HepG2 (cell line): ENCODE results near the gene CSTPP1. TPM values are rescaled to one million over a fixed set of nuclear protein-coding genes. Genes with fewer than 3 reads are reported as not detected.

Experiments used
- ATAC-seq: fragments of 200-7000 bp; cut with Tn5 transposase; 3 replicates; pipeline ENCODE4 v1.9.1; 2020; ENCODE audit warnings: mild to moderate bottlenecking, moderate library complexity
- BruUV-seq: library from RNA; stranded (reverse); fragments of 400-500 nt; replicated peaks from 2 replicates; lab custom pipeline; 2021; lab: Mats Ljungman, UMichigan
- CTCF ChIA-PET: fragments of 300-600 bp; formaldehyde crosslinking; extraction: SDS; loops from one replicate; lab custom pipeline; 2021; ENCODE audit warnings: low total read pairs, inconsistent platforms, low intra/inter-chr PET ratio; lab: Yijun Ruan, JAX
- POLR2A ChIA-PET: fragments of 350-600 bp; sonication (Branson Sonifier 250); formaldehyde crosslinking; loops from one replicate; lab custom pipeline; 2020; ENCODE audit warnings: antibody characterized with exemption, inconsistent platforms; lab: Yijun Ruan, JAX
- DNase-seq: peaks from one replicate; pipeline ENCODE4 v3.0.0-alpha.2; 2015; ENCODE audit warnings: low spot score
- FAIRE-seq: peaks from 3 replicates; lab custom pipeline; 2011; peaks lifted over from hg19 to GRCh38; lab: Jason Lieb, UNC
- H2AFZ ChIP-seq: one replicate; pipeline ENCODE4 v1.6.1; 2011; ENCODE audit warnings: low read length, inconsistent platforms
- H3K27ac ChIP-seq: fragments of 300-600 bp; 3 replicates; pipeline ENCODE4 v1.8.0; 2011; ENCODE audit warnings: mixed run types, mild to moderate bottlenecking, mixed read lengths, low read length, inconsistent platforms; ENCODE audit not compliant: insufficient read depth; ENCODE audit errors: extremely low read length
- H3K27me3 ChIP-seq, 2 experiments: fragments of 200-600 bp in 1 of 2; 2 replicates in 1 of 2; 3 replicates in 1 of 2; pipeline versions ENCODE4 v1.6.0 to v1.8.0; 2011; ENCODE audit warnings: low read length in 2 of 2, mild to moderate bottlenecking in 2 of 2, moderate library complexity in 2 of 2, inconsistent platforms in 1 of 2; ENCODE audit not compliant: insufficient read depth in 2 of 2, control insufficient read depth in 1 of 2
- H3K36me3 ChIP-seq, 2 experiments: fragments of 200-600 bp in 1 of 2; replicated peaks in 1 of 2; 2 replicates in 1 of 2; 3 replicates in 1 of 2; pipeline versions ENCODE4 v1.5.1 to v1.8.0; 2011; ENCODE audit warnings: low read length in 2 of 2, inconsistent platforms in 1 of 2; ENCODE audit not compliant: insufficient read depth in 2 of 2, control insufficient read depth in 1 of 2
- H3K4me1 ChIP-seq: 2 replicates; pipeline ENCODE4 v1.5.1; 2012; ENCODE audit warnings: low read length, inconsistent platforms; ENCODE audit not compliant: insufficient read depth
- H3K4me2 ChIP-seq: 2 replicates; pipeline ENCODE4 v1.6.0; 2011; ENCODE audit warnings: low read depth, low read length, inconsistent platforms
- H3K4me3 ChIP-seq, 3 experiments: fragments of 200-600 bp in 1 of 3; sonication (generic), shearing (Covaris generic) in 1 of 3; replicated peaks in 1 of 3; 2 replicates each; pipeline ENCODE4 v1.5.1; 2011 to 2016; ENCODE audit warnings: low read length in 3 of 3, inconsistent platforms in 2 of 3, low read depth in 2 of 3, mild to moderate bottlenecking in 2 of 3, control low read depth in 1 of 3, mixed read lengths in 1 of 3; ENCODE audit not compliant: insufficient read depth in 1 of 3
- H3K79me2 ChIP-seq: one replicate; pipeline ENCODE4 v1.6.1; 2011; ENCODE audit warnings: low read length, inconsistent platforms; ENCODE audit not compliant: insufficient read depth
- H3K9ac ChIP-seq: 2 replicates; pipeline ENCODE4 v1.6.0; 2011; ENCODE audit warnings: mild to moderate bottlenecking, low read depth, low read length, inconsistent platforms; ENCODE audit not compliant: insufficient read depth
- H3K9me3 ChIP-seq: 2 replicates; pipeline ENCODE4 v1.5.1; 2012; ENCODE audit warnings: mild to moderate bottlenecking, low read length
- H4K20me1 ChIP-seq: 2 replicates; pipeline ENCODE4 v1.6.0; 2011; ENCODE audit warnings: inconsistent platforms, mild to moderate bottlenecking, low read length, moderate library complexity; ENCODE audit not compliant: insufficient read depth
- AGO2 ChIP-seq: fragments of 200-400 bp; formaldehyde crosslinking; optimal IDR thresholded peaks from 2 replicates; pipeline ENCODE3; 2017; ENCODE audit warnings: mild to moderate bottlenecking, low read depth, low read length, moderate library complexity
- BRD4 ChIP-seq: sonication (generic); formaldehyde crosslinking; IDR thresholded peaks from 2 replicates; pipeline ENCODE4 v1.4.0; 2020; ENCODE audit warnings: missing genetic modification reagents
- MXI1 ChIP-seq: IDR thresholded peaks from 3 replicates; pipeline ENCODE4 v1.6.1; 2012; ENCODE audit warnings: low read depth, low read length, inconsistent platforms, borderline replicate concordance
- POLR2G ChIP-seq: fragments of 200-400 bp; formaldehyde crosslinking; IDR thresholded peaks from 2 replicates; pipeline ENCODE4 v1.6.1; 2018; ENCODE audit warnings: mild to moderate bottlenecking, low read depth, low read length, moderate library complexity
- RBFOX2 ChIP-seq: fragments of 200-400 bp; formaldehyde crosslinking; IDR thresholded peaks from 2 replicates; pipeline ENCODE4 v1.6.1; 2017; ENCODE audit warnings: low read depth, mild to moderate bottlenecking, low read length
- SP5 ChIP-seq: IDR thresholded peaks from 2 replicates; pipeline ENCODE4 v1.6.1; 2016; ENCODE audit warnings: low read depth, borderline replicate concordance
- ZBTB8A ChIP-seq: sonication (generic); formaldehyde crosslinking; IDR thresholded peaks from 2 replicates; pipeline ENCODE4 v1.4.0; 2020; ENCODE audit warnings: mild to moderate bottlenecking, low read depth, missing genetic modification reagents, borderline replicate concordance
- ZNF746 ChIP-seq: sonication (generic); formaldehyde crosslinking; IDR thresholded peaks from 2 replicates; pipeline ENCODE4 v1.8.0; 2022; ENCODE audit warnings: mild to moderate bottlenecking, missing genetic modification reagents
- WGBS: methylation state at CpG from one replicate; pipeline ENCODE4 v1.1.6; 2017; ENCODE audit warnings: low lambda C conversion rate; 5-methylcytosine and 5-hydroxymethylcytosine counted together
- in situ Hi-C: cut with HindIII; loops from 2 replicates; pipeline ENCODE4 v1.10.0; 2017; ENCODE audit warnings: low pct_unique_long_range_greater_than_20kb; ENCODE audit not compliant: extremely low pct_ligation_motif_present
- intact Hi-C: fragments of 100-400 bp; cut with micrococcal nuclease; formaldehyde crosslinking; loops from one replicate; pipeline ENCODE4 v1.10.0; 2022; ENCODE audit not compliant: unreplicated experiment
- polyA plus RNA-seq, 8 experiments: library from polyadenylated mRNA; depleted of rRNA in 3 of 8; stranded (reverse) in 7 of 8; unstranded in 1 of 8; fragments of >200 nt; fragmentation: Illumina TruSeq in 4 of 8; extraction: Trizol in 4 of 8; gene quantifications; 2 replicates each; pipeline versions ENCODE4 v1.2.1 to v1.2.3, GENCODE V29; 2011 to 2016; ENCODE audit warnings: low read depth in 4 of 8, missing spikeins in 1 of 8, mixed read lengths in 1 of 8; ENCODE audit not compliant: insufficient read depth in 1 of 8
- total RNA-seq, 5 experiments: library from RNA; depleted of rRNA; stranded (reverse); fragments of >200 nt; fragmentation: Illumina TruSeq; extraction: Trizol; gene quantifications; 2 replicates each; pipeline ENCODE4 v1.2.3, GENCODE V29; 2016; ENCODE audit warnings: low read depth in 1 of 5
- TF ChIP-seq, protein P1 (sequence below): sonication (generic); formaldehyde crosslinking; IDR thresholded peaks from 2 replicates; pipeline ENCODE4 v1.5.0; 2020; ENCODE audit warnings: mild to moderate bottlenecking, missing genetic modification reagents, moderate library complexity
- TF ChIP-seq, protein P2 (sequence below): sonication (generic); formaldehyde crosslinking; IDR thresholded peaks from 2 replicates; pipeline ENCODE4 v1.5.1; 2020; ENCODE audit warnings: missing genetic modification reagents, mild to moderate bottlenecking, borderline replicate concordance
- TF ChIP-seq, protein P3 (sequence below): sonication (generic); formaldehyde crosslinking; IDR thresholded peaks from 2 replicates; pipeline ENCODE4 v1.8.0; 2023; ENCODE audit warnings: mild to moderate bottlenecking, missing genetic modification reagents
- TF ChIP-seq, protein P4 (sequence below): sonication (generic); formaldehyde crosslinking; IDR thresholded peaks from 2 replicates; pipeline ENCODE4 v1.5.0; 2020; ENCODE audit warnings: missing genetic modification reagents, mild to moderate bottlenecking, borderline replicate concordance

Gene CSTPP1
- total and polyA plus RNA-seq, 2 of the 13 experiments (the other 11 are each of a cell fraction or from before 2014, with no cell fraction given): 12.3 to 14.6 TPM

DNA sequence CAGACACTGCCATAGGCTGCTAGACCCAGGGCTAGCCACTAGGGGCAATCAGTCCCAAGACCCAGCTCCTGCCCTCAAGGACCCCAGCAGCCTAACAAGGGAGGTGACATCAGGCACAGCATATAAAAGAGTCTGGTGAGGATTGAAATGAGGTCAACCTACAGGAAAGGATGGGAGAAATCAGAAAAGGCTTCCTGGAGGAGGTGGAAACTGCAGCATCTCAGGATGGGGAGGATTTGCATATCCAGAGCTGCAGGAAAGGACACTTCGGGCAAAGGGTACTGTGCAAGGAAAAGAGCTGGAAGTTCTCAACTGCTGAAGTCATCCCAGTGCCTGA lies 243.1 kb downstream of the CSTPP1 start (continued):
- TF ChIP-seq, protein P1, sequence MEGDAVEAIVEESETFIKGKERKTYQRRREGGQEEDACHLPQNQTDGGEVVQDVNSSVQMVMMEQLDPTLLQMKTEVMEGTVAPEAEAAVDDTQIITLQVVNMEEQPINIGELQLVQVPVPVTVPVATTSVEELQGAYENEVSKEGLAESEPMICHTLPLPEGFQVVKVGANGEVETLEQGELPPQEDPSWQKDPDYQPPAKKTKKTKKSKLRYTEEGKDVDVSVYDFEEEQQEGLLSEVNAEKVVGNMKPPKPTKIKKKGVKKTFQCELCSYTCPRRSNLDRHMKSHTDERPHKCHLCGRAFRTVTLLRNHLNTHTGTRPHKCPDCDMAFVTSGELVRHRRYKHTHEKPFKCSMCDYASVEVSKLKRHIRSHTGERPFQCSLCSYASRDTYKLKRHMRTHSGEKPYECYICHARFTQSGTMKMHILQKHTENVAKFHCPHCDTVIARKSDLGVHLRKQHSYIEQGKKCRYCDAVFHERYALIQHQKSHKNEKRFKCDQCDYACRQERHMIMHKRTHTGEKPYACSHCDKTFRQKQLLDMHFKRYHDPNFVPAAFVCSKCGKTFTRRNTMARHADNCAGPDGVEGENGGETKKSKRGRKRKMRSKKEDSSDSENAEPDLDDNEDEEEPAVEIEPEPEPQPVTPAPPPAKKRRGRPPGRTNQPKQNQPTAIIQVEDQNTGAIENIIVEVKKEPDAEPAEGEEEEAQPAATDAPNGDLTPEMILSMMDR (CRISPR knock-in tag): peak; percentile 71
- TF ChIP-seq, protein P2, sequence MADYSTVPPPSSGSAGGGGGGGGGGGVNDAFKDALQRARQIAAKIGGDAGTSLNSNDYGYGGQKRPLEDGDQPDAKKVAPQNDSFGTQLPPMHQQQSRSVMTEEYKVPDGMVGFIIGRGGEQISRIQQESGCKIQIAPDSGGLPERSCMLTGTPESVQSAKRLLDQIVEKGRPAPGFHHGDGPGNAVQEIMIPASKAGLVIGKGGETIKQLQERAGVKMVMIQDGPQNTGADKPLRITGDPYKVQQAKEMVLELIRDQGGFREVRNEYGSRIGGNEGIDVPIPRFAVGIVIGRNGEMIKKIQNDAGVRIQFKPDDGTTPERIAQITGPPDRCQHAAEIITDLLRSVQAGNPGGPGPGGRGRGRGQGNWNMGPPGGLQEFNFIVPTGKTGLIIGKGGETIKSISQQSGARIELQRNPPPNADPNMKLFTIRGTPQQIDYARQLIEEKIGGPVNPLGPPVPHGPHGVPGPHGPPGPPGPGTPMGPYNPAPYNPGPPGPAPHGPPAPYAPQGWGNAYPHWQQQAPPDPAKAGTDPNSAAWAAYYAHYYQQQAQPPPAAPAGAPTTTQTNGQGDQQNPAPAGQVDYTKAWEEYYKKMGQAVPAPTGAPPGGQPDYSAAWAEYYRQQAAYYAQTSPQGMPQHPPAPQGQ (CRISPR knock-in tag): 0 out of 2 replicates have a peak, but pooled peaks have one; percentile 28

DNA sequence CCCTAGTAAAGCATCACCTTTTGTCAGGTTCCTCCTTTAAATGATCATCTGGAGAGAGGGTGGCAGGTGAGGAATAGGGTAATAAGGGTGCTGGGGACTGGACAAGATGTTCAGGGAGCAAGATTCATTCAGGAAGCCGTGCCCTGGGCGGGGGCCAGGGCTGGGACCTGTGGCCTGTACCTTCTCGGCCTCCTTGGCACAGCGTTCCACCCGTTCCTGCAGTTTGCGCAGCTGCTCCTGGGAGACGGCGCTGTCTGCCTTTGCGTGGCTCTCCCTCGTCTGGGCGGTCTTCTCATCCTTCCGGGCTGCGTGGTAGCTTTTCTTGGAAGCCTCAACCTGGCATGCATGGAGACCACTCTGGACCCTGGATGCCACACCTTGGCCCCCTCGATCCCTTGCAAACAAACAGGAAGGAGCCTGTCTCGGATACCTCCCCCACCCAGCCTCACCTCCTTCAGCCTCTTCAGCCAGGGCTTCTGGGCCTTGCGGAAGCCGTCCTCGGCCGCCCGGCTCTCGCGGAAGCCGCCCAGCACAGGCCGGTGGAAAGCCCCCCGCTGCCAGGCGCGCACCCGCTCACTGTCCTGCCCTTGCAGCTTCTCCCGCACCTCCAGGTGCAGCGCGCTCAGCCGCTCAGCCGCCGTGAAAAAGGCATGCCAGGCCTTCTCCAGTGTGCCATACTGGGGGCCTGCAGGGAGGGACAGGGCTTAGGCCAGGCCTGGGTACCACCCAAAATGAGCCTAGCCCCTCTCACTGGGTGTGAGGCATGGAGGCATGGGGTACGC lies 243.6 kb downstream of the CSTPP1 start:
- H3K27me3 ChIP-seq: no peaks in the 10 kb centered on the region; a peak in 1 of 5 replicates
- FAIRE-seq (no peak), DNase-seq (no peak), ATAC-seq (no peak)
- 95% methylated on average over 33 of the region's 35 CpGs for WGBS
- H3K79me2 ChIP-seq: peaks cover 39% of the 10 kb centered on the region
- no peaks in the 10 kb centered on the region for H4K20me1 ChIP-seq
- H3K4me3 ChIP-seq: no peak overlapping the region
- H2AFZ ChIP-seq: no peak overlapping the region
- peaks cover 17 to 30% of the 10 kb centered on the region in 2 experiments for H3K36me3 ChIP-seq
- H3K9ac ChIP-seq: no peak overlapping the region
- in situ Hi-C loops (no loop called here), intact Hi-C loops (no loop called here)
- no peaks in the 10 kb centered on the region for H3K9me3 ChIP-seq
- no peak overlapping the region for H3K4me2 ChIP-seq
- ChIA-PET POLR2A (interaction anchor here (1.3 to 4.7 kb wide), 7 partner anchors 8 to 78 kb away, joined by 5 to 81 read pairs (median 36); partner anchors contain the start of genes ACP2, DDB2, NR1H3 and PACSIN3), CTCF (interaction anchor here (1.1 to 3.9 kb wide), 2 partner anchors 79 to 175 kb away, joined by 4 to 27 read pairs; partner anchors contain the start of gene NR1H3)
- no peak overlapping the region for H3K27ac ChIP-seq
- H3K4me1 ChIP-seq: peaks cover 54% of the 10 kb centered on the region
- BruUV-seq: no TSS peak
- no peak for TF ChIP-seq BRD4 (CRISPR knock-in tag)
- TF ChIP-seq, protein P3, sequence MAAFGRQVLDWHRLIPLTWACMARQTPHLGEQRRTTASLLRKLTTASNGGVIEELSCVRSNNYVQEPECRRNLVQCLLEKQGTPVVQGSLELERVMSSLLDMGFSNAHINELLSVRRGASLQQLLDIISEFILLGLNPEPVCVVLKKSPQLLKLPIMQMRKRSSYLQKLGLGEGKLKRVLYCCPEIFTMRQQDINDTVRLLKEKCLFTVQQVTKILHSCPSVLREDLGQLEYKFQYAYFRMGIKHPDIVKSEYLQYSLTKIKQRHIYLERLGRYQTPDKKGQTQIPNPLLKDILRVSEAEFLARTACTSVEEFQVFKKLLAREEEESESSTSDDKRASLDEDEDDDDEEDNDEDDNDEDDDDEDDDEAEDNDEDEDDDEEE (CRISPR knock-in tag): no peak
- TF ChIP-seq, protein P4, sequence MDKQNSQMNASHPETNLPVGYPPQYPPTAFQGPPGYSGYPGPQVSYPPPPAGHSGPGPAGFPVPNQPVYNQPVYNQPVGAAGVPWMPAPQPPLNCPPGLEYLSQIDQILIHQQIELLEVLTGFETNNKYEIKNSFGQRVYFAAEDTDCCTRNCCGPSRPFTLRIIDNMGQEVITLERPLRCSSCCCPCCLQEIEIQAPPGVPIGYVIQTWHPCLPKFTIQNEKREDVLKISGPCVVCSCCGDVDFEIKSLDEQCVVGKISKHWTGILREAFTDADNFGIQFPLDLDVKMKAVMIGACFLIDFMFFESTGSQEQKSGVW (CRISPR knock-in tag): no peak
- peak; percentile 82 for TF ChIP-seq RBFOX2
- TF ChIP-seq ZBTB8A (CRISPR knock-in tag): no peak
- peak; percentile 95 for TF ChIP-seq AGO2
- 0 out of 2 replicates have a peak, but pooled peaks have one; percentile 22 for TF ChIP-seq POLR2G
- no peak for TF ChIP-seq SP5 (CRISPR knock-in tag)
- TF ChIP-seq ZNF746 (CRISPR knock-in tag): no peak
- no peak for TF ChIP-seq MXI1
